A673 (cell line): ENCODE data around the gene SLC29A2. TPM values are rescaled to one million over a fixed set of nuclear protein-coding genes. Genes with fewer than 3 reads are reported as not detected.

ENCODE experiments used
- total RNA-seq: library from RNA; stranded (reverse); gene quantifications from 2 replicates; pipeline ENCODE4 v1.2.3, GENCODE V29; 2021

Gene SLC29A2
- total RNA-seq, 1 experiment from 2014 or later, result 62.4 TPM

Other genes with a start within 250 kb of the SLC29A2 start
- gene KLC2, start 114.1 kb downstream of the SLC29A2 start, total RNA-seq, result 94.3 and 97.4 TPM in 2 replicates
- 171 and 186 TPM in 2 replicates for gene RAB1B, start 103.1 kb downstream of the SLC29A2 start, total RNA-seq
- gene CNIH2, start 93.6 kb downstream of the SLC29A2 start, total RNA-seq, result 11.6 and 13.7 TPM in 2 replicates
- 125 and 128 TPM in 2 replicates for gene YIF1A, start 82.6 kb downstream of the SLC29A2 start, total RNA-seq
- 1.5 and 1.7 TPM in 2 replicates for gene TMEM151A, start 79.9 kb downstream of the SLC29A2 start, total RNA-seq
- 97.8 and 111 TPM in 2 replicates for gene CD248, start 54.7 kb downstream of the SLC29A2 start, total RNA-seq
- 4.9 and 6.4 TPM in 2 replicates for gene RIN1, start 35.3 kb downstream of the SLC29A2 start, total RNA-seq
- 76.8 and 93.5 TPM in 2 replicates for gene BRMS1, start 26.7 kb downstream of the SLC29A2 start, total RNA-seq
- 47.1 and 53.6 TPM in 2 replicates for gene B4GAT1, start 24.1 kb downstream of the SLC29A2 start, total RNA-seq
- not detected in 2 replicates for gene NPAS4, start 49.3 kb upstream of the SLC29A2 start, total RNA-seq
- 96.5 and 97.9 TPM in 2 replicates for gene MRPL11, start 67.1 kb upstream of the SLC29A2 start, total RNA-seq
- gene PELI3, start 95.1 kb upstream of the SLC29A2 start, total RNA-seq, result 15.4 and 18.5 TPM in 2 replicates
- gene DPP3, start 108.7 kb upstream of the SLC29A2 start, total RNA-seq, result 83.3 and 93.3 TPM in 2 replicates
- 40.5 and 48.4 TPM in 2 replicates for gene BBS1, start 138.9 kb upstream of the SLC29A2 start, total RNA-seq
- gene ZDHHC24, start 174.3 kb upstream of the SLC29A2 start, total RNA-seq, result 9.7 and 12.2 TPM in 2 replicates
- gene ACTN3, start 175.1 kb upstream of the SLC29A2 start, total RNA-seq, result not detected in 2 replicates
- gene CTSF, start 196.8 kb upstream of the SLC29A2 start, total RNA-seq, result 3.7 and 6.9 TPM in 2 replicates
- gene CCDC87, start 221.3 kb upstream of the SLC29A2 start, total RNA-seq, result 0.90 and 1.1 TPM in 2 replicates
- 43.8 and 56.8 TPM in 2 replicates for gene CCS, start 221.4 kb upstream of the SLC29A2 start, total RNA-seq
- 152 and 162 TPM in 2 replicates for gene RBM14, start 244.9 kb upstream of the SLC29A2 start, total RNA-seq